DMS153 treated with DMSO at 0.1 percent for 48 hours (cell line): ENCODE measurements around the gene ANKRD12.

ENCODE experiments used
- DNase-seq: peaks from one replicate; lab custom pipeline; 2025; ENCODE audit not compliant: unreplicated experiment; lab: John Stamatoyannopoulos, UW

ANKRD12 gene

GRCh38 chr18:9181275-9181674 is 44.7 kb downstream of the ANKRD12 start:
- no peak for DNase-seq

- no peak for DNase-seq
These were observed 46.3 kb downstream of the ANKRD12 start for GRCh38 chr18:9182852-9183399.

- DNase-seq = no peak
These were observed 48.5 kb downstream of the ANKRD12 start for GRCh38 chr18:9184998-9185613.

DNA sequence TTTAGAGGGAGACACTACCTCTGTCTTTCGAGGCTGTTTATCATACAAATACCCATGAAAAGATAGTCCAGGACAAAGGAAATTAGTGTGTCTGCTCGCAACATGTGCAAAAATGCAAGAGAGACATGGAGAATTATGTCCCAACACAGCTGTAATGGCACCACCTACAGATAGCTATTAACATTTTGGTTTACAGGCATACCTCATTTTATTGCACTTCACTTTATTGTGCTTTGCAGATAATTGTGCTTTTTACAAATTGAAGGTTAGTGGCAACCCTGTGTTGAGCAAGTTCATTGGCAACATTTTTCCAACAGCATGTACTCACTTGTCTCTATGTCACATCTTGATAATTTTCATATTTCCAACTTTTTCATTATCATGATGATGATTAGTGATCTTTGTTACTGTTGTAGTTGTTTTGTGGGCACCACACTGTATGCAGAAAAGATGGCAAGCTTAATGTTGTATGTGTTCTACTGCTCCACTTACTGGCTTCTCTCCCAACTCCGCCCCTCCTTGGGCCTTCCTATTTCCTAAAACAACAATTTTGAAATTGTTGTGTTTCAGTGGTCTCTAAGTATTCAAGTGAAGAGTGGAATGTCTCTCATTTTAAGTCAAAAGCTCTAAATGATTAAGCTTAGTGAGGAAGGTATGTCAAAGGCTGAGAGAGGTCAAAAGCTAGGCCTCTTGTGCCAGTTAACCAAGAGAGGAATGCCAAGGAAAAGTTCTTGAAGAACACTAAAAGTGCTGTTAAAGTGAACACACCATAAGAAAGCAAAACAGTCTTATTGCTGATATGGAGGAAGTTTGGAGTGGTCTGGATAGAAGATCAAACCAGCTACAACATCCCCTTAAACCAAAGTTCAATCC is 52.0 kb downstream of the ANKRD12 start:
- DNase-seq = no peak

GRCh38 chr18:9189491-9189890 is 52.9 kb downstream of the ANKRD12 start:
- DNase-seq = no peak

- DNase-seq = no peak
These were observed 55.2 kb downstream of the ANKRD12 start for GRCh38 chr18:9191658-9192256.

- DNase-seq = no peak
These were observed 56.5 kb downstream of the ANKRD12 start for GRCh38 chr18:9193031-9193430.

- DNase-seq = no peak
These were observed 60.0 kb downstream of the ANKRD12 start for GRCh38 chr18:9196568-9196967.

DNA sequence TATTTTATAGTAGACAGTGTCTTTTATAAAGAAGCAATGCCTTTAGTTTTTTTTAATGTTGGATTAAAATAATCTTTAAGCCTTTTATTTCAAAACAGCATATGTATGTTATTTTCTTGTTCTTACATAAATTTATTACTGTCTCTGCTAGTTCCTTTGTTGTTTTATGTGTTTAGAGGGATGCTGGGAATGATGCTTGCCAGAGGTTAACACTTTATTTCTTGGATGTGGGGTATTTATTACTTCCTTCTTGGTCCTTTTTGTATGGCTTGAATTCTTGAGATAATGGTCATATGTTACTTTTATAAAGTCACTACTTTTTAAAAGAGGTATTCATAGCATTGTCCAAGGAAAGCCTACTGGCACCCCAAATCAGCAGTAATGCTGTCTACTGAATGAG is 63.1 kb downstream of the ANKRD12 start:
- DNase-seq = no peak

GRCh38 chr18:9201224-9201623 is 64.6 kb downstream of the ANKRD12 start:
- DNase-seq = no peak

- no peak for DNase-seq
These were observed 68.1 kb downstream of the ANKRD12 start for GRCh38 chr18:9204659-9205058.

- DNase-seq = no peak
These were observed 69.8 kb downstream of the ANKRD12 start for GRCh38 chr18:9206421-9206820.

DNA sequence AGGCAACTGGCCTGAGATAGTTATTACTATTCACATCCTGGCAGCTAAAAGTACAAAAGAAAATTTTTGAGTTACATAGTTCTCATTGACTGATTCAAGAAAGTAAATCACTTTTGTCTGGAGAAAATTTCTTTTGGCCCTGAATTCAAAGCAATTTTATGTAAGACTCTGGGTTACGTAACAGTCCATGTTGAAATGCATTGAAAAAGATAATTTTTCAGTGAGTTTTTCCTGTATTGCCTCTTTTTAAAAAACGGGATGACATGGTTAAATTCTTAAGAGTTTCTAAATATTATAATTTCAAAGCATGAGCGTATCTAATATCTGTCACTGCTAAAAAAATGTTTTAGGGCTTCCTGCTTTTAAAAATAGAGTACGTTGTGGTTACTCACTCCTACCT is 72.7 kb downstream of the ANKRD12 start:
- no peak for DNase-seq

DNA sequence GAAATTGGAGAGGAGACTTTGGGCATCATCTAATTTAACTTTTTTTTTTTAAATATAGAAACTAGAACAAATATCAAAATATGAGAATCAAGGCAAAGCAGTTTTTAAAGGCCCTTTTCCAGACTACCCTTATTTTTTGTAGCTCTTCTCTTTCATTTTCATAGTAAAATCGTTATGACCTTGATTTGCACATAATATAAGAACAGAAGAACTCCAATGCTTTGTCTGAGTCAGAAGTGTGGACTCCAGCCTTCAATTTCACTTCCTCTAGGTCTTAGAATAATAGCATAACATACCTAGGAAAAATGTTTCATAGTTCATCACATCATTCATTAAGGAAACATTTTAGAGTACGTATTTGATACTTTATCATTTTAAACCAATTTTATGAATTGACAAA is 74.4 kb downstream of the ANKRD12 start:
- DNase-seq = no peak

DNA sequence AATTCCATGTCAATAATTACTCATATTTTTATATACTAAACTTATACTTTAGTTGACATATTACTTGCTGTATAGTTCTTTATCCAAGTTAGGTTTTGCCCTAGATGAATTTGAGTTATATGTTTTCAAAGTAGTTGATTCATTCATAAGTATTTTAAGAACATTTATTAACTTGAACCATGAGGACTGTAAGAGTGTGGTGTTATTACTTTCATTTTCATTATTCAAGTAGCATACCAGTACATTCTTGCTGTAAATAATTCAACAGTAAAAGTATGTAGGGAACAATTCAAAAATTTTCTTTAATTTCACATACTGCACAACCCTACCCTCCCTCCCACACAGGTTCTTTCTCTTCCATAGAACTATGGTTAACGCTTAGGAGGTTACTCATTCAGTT is 75.4 kb downstream of the ANKRD12 start:
- DNase-seq = no peak

DNA sequence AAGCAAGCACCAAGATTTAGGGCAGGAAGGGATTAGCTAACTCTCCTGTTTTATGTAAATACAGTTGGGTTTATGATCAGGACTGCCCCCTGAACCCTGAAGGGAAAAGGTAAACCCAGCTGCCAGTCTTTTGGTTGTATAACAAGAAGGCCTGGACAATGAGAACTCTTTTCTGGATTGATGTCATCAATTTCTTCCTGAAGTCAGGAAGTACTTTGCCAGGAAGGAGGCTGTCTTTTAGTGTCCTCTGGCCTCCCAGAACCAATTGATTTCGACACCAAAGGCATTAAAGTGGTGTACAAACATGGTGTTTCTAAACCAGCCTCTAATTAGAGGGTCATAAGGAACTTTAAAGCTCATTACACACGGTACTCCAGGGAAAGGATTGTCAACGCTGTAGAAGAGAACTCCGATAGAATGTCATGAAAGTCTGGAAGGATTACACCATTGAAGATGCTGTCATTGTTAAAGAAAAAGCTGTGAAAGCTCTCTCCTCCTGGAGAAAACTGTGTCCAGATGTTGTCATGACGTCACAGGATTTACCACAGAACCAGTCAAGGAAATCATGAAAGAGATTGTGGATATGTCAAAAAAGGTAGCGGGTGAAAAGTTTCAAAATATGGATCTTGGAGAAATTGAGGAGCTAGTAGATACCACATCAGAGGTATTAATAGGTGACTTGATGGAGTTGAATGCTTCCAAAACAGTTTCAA is 78.8 kb downstream of the ANKRD12 start:
- no peak for DNase-seq

- no peak for DNase-seq
These were observed 79.9 kb downstream of the ANKRD12 start for GRCh38 chr18:9216459-9216858.

DNA sequence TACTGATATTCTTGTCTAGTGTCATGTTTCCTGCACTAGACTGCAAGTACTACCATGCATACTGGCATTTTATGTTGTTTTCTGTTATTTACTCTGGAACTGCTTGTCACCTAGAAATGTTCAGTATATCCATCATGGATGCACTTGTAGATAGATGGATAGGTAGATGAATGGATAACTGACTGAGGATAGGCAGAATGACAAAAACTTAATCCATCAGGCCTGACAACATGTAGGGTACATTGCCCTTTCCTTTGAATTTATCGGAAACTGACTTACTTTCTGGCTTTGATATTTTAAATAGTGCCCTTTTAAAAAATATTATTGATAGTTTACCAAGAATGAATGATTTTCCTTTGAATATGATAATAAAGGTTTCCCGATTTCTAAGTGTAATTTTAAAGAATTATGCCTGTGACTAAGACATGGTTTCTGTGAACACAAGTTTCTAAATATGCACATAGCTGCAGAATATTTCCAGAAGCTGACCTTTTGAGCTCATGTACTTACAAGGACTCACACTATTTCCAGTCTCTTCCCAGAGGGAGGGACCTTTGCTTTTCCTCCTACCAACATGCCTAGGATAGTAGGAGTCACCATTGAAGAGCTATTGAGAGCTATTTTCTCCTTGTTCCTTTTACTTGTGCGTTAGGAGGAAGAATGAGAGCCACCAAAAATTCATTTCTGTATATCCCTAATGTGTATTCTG is 81.3 kb downstream of the ANKRD12 start:
- no peak for DNase-seq

- no peak for DNase-seq
These were observed 84.5 kb downstream of the ANKRD12 start for GRCh38 chr18:9221040-9221439.

- no peak for DNase-seq
These were observed 85.1 kb downstream of the ANKRD12 start for GRCh38 chr18:9221661-9222060.

- DNase-seq = no peak
These were observed 86.8 kb downstream of the ANKRD12 start for GRCh38 chr18:9223356-9223755.
